Right lobe of liver (tissue), 6 donors: ENCODE data around the gene SERP1. TPM values are rescaled to one million over a fixed set of nuclear protein-coding genes. Genes with fewer than 3 reads are reported as not detected.

Experiments
- ATAC-seq, 4 donors: fragments of 200-7000 bp; cut with Tn5 transposase; one replicate each; pipeline ENCODE4 v1.9.1; 2020; ENCODE audit warnings: mild to moderate bottlenecking in 4 of 4, moderate library complexity in 4 of 4
- DNase-seq, 3 donors: peaks; one replicate each; pipeline ENCODE4 v3.0.0-alpha.2; 2020
- H3K27ac ChIP-seq, 3 donors: fragments of 200-600 bp; one replicate each; pipeline ENCODE4 v1.8.0; 2022
- H3K27me3 ChIP-seq, 2 donors: fragments of 200-600 bp; one replicate each; pipeline ENCODE4 v1.8.0; 2022
- H3K36me3 ChIP-seq, 4 donors: fragments of 200-600 bp; sonication (generic) in 1 of 4; one replicate each; pipeline versions ENCODE4 v1.5.1 to v1.8.0; 2017 to 2022; ENCODE audit warnings: control low read depth in 1 of 4
- H3K4me1 ChIP-seq, 4 donors: fragments of 200-600 bp; sonication (generic) in 1 of 4; one replicate each; pipeline versions ENCODE4 v1.5.1 to v1.8.0; 2017 to 2022; ENCODE audit warnings: control low read depth in 1 of 4
- H3K4me3 ChIP-seq, 3 donors: fragments of 200-600 bp; one replicate each; pipeline ENCODE4 v1.8.0; 2022
- H3K9me3 ChIP-seq, 4 donors: fragments of 200-600 bp; sonication (generic) in 1 of 4; one replicate each; pipeline versions ENCODE4 v1.5.1 to v1.8.0; 2017 to 2022; ENCODE audit warnings: control low read depth in 1 of 4
- CTCF ChIP-seq, 4 donors: fragments of 200-600 bp in 3 of 4; fragments of 450-650 bp in 1 of 4; IDR thresholded peaks; one replicate each; pipeline versions ENCODE4 v1.5.1 to v1.8.0; 2016 to 2022; ENCODE audit warnings: antibody characterized with exemption in 4 of 4, mild to moderate bottlenecking in 2 of 4
- POLR2A ChIP-seq: fragments of 450-650 bp; IDR thresholded peaks from one replicate; pipeline ENCODE4 v1.6.1; 2017; ENCODE audit warnings: antibody characterized with exemption, mild to moderate bottlenecking
- WGBS: methylation state at CpG from one replicate; pipeline ENCODE4 v1.1.6; 2018; ENCODE audit warnings: low coverage, low lambda C conversion rate; ENCODE audit not compliant: insufficient coverage; ENCODE audit errors: missing lambda C conversion rate; 5-methylcytosine and 5-hydroxymethylcytosine counted together
- intact Hi-C, 2 donors: fragments of 100-400 bp; cut with DNase I; formaldehyde crosslinking; loops; one replicate each; pipeline versions ENCODE4 v1.11.2 to v1.14.1; 2022
- total RNA-seq, 6 experiments: library from RNA; depleted of rRNA in 2 of 6; stranded (reverse); fragments of >200 nt in 2 of 6; fragmentation: NEBNext Ultra II Directional in 3 of 6; extraction: Animal tissue kit (Norgen Biotek cat#: 25700) in 3 of 6; gene quantifications; one replicate each; pipeline versions ENCODE4 v1.1.0 to v1.2.4, GENCODE V29; 2016 to 2023
- donor health status: DM: no; HTN: yes; CAD: no.
- donor health status: DM: no; HTN: no; CAD: no.
- donor health status: DM: no; HTN: no; CAD: no.
- donor health status: DM: no; HTN: yes; CAD: no.
- donor health status: DM: no; HTN: yes; CAD: no.

Gene SERP1
- total RNA-seq, 6 experiments from 2014 or later = 65.6 to 367 (median 92.4) TPM

GRCh38 chr3:150523538-150523937 lies 22.8 kb downstream of the SERP1 start:
- H3K36me3 ChIP-seq = no peaks in the 10 kb centered on the region
- H3K27me3 ChIP-seq = no peaks in the 10 kb centered on the region
- H3K27ac ChIP-seq = no peak overlapping the region
- intact Hi-C loops = no loop called here
- no peaks in the 10 kb centered on the region for H3K9me3 ChIP-seq
- H3K4me1 ChIP-seq = no peaks in the 10 kb centered on the region
- no peak for DNase-seq
- ATAC-seq = no peak
- 70% methylated on average over 2 of the region's 2 CpGs for WGBS
- no peak for TF ChIP-seq CTCF (IDR thresholded peaks at IDR 0.05)
- TF ChIP-seq POLR2A = no peak
- H3K4me3 ChIP-seq = no peak overlapping the region

DNA sequence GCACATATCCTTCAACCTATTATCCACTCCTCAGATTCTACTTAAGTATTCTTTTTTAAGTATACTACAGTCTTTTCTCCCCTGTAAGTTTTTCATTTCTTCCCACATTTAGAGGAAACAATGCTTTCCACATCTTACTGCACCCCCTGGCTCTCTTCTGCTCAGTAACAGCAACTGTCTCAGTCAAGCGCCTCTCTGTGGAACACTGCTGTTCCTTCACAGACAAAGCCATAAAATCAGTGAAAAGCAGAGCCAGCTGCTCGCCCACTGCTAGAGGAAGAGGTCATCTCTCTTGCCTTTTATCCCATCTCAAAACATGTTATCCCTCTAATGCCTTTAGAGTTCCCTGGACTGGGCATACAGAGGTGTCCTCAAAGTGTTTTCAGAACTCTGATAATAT lies 24.8 kb downstream of the SERP1 start:
- no peaks in the 10 kb centered on the region for H3K27me3 ChIP-seq
- ATAC-seq (no peak), DNase-seq (no peak)
- no peaks in the 10 kb centered on the region for H3K9me3 ChIP-seq
- 67% methylated on average over 2 of the region's 2 CpGs for WGBS
- intact Hi-C loops = no loop called here
- no peak overlapping the region for H3K27ac ChIP-seq
- TF ChIP-seq POLR2A (no peak), CTCF (IDR thresholded peaks at IDR 0.05) (no peak)
- no peaks in the 10 kb centered on the region for H3K4me1 ChIP-seq
- H3K36me3 ChIP-seq = no peaks in the 10 kb centered on the region
- H3K4me3 ChIP-seq = no peak overlapping the region

- Histone ChIP-seq H3K4me3 (no peak overlapping the region), H3K9me3 (no peaks in the 10 kb centered on the region), H3K36me3 (no peaks in the 10 kb centered on the region), H3K27ac (no peak overlapping the region), H3K4me1 (no peaks in the 10 kb centered on the region), H3K27me3 (no peaks in the 10 kb centered on the region)
- ATAC-seq (no peak), DNase-seq (no peak)
- intact Hi-C loops = no loop called here
- 84% methylated on average over 11 of the region's 24 CpGs for WGBS
- no peak for TF ChIP-seq POLR2A
Observed at GRCh38 chr3:150520408-150520807, 25.9 kb downstream of the SERP1 start.

GRCh38 chr3:150519026-150519425 lies 27.3 kb downstream of the SERP1 start:
- Histone ChIP-seq H3K9me3 (no peaks in the 10 kb centered on the region), H3K4me1 (no peaks in the 10 kb centered on the region), H3K4me3 (no peak overlapping the region), H3K36me3 (no peaks in the 10 kb centered on the region), H3K27ac (no peak overlapping the region), H3K27me3 (no peaks in the 10 kb centered on the region)
- no peak for ATAC-seq
- intact Hi-C loops = no loop called here
- DNase-seq = no peak
- WGBS = 81% methylated on average over 3 of the region's 3 CpGs
- TF ChIP-seq CTCF (IDR thresholded peaks at IDR 0.05) = no peak
- TF ChIP-seq POLR2A = no peak

DNA sequence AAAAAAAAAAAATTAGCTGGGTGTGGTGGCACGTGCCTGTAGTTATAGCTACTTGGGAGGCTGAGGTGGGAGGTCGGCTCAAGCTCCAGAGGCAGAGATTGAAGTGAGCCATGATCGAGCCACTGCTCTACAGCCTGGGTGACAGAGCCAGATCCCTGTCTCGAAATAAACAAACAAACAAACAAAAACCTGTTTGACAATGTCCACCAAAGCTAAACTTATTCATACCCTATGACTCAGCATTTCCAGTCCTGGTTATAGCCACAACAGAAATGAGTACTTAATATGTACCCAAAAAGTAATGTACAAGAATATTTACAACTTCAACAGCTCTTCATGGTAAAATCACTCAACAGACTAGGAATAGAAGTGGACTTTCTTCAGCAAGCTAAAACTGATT lies 31.1 kb downstream of the SERP1 start:
- intact Hi-C loops = no loop called here
- 84% methylated on average over 4 of the region's 4 CpGs for WGBS
- Histone ChIP-seq H3K36me3 (no peaks in the 10 kb centered on the region), H3K27ac (no peak overlapping the region), H3K27me3 (no peaks in the 10 kb centered on the region), H3K4me1 (no peaks in the 10 kb centered on the region), H3K9me3 (no peaks in the 10 kb centered on the region), H3K4me3 (no peak overlapping the region)
- ATAC-seq (peak in 1 of 4 donors; percentile 29), DNase-seq (no peak)
- TF ChIP-seq CTCF (IDR thresholded peaks at IDR 0.05) (no peak), POLR2A (no peak)
